Stomach smooth muscle (tissue), 2 donors: ENCODE data around the gene KLHL29.

ENCODE experiments used
- H3K27ac ChIP-seq: one replicate; pipeline ENCODE4 v1.7.0; 2013; ENCODE audit warnings: mild to moderate bottlenecking, low read length, inconsistent platforms
- H3K27me3 ChIP-seq, 2 donors: one replicate each; pipeline ENCODE4 v1.7.0; 2013; ENCODE audit warnings: low read length in 2 of 2; ENCODE audit not compliant: insufficient read depth in 2 of 2, control insufficient read depth in 1 of 2
- H3K36me3 ChIP-seq, 2 donors: one replicate each; pipeline ENCODE4 v1.7.0; 2013; ENCODE audit warnings: low read length in 2 of 2; ENCODE audit not compliant: control insufficient read depth in 2 of 2, insufficient read depth in 2 of 2
- H3K4me1 ChIP-seq: one replicate; pipeline ENCODE4 v1.7.0; 2013; ENCODE audit warnings: low read length; ENCODE audit not compliant: control insufficient read depth, insufficient read depth
- H3K4me3 ChIP-seq, 2 donors: one replicate each; pipeline ENCODE4 v1.7.0; 2013; ENCODE audit warnings: low read length in 2 of 2
- H3K9ac ChIP-seq, 2 donors: one replicate each; pipeline ENCODE4 v1.7.0; 2013; ENCODE audit warnings: low read length in 2 of 2, mild to moderate bottlenecking in 1 of 2
- H3K9me3 ChIP-seq, 2 donors: one replicate each; pipeline ENCODE4 v1.7.0; 2013; ENCODE audit warnings: low read length in 2 of 2; ENCODE audit not compliant: control insufficient read depth in 2 of 2
- donor health status: healthy.
- donor health status: Pancreatic carcinoma.

KLHL29 gene

GRCh38 chr2:23531280-23531679 lies 146.3 kb downstream of the KLHL29 start:
- H3K4me3 ChIP-seq = no peak overlapping the region
- no peaks in the 10 kb centered on the region for H3K9me3 ChIP-seq
- H3K9ac ChIP-seq = no peak overlapping the region
- no peaks in the 10 kb centered on the region for H3K36me3 ChIP-seq
- H3K4me1 ChIP-seq = peaks cover 33% of the 10 kb centered on the region
- H3K27me3 ChIP-seq = no peaks in the 10 kb centered on the region
- H3K27ac ChIP-seq = peak overlapping the region; percentile 84

- Histone ChIP-seq H3K27ac (peak overlapping the region; percentile 84), H3K4me3 (peak overlapping the region; percentile 5 to 65)
These were observed 146.9 kb downstream of the KLHL29 start for GRCh38 chr2:23531881-23532280.

GRCh38 chr2:23532391-23533337 lies 147.7 kb downstream of the KLHL29 start:
- Histone ChIP-seq H3K9ac (peak overlapping the region; percentile 58 to 62), H3K9me3 (no peaks in the 10 kb centered on the region), H3K27me3 (no peaks in the 10 kb centered on the region), H3K4me1 (peaks cover 30% of the 10 kb centered on the region), H3K36me3 (no peaks in the 10 kb centered on the region), H3K4me3 (peak overlapping the region; percentile 5 to 65), H3K27ac (peak overlapping the region; percentile 84)

More at GRCh38 chr2:23531881-23532280, 146.9 kb downstream of the KLHL29 start:
- no peaks in the 10 kb centered on the region for H3K36me3 ChIP-seq
- H3K9me3 ChIP-seq = no peaks in the 10 kb centered on the region
- H3K9ac ChIP-seq = peak overlapping the region; percentile 7 to 62
- no peaks in the 10 kb centered on the region for H3K27me3 ChIP-seq
- peaks cover 30% of the 10 kb centered on the region for H3K4me1 ChIP-seq

- H3K27me3 ChIP-seq = no peaks in the 10 kb centered on the region
- H3K4me3 ChIP-seq = peak overlapping the region; percentile 5 to 65
- peak overlapping the region; percentile 58 to 62 for H3K9ac ChIP-seq
- H3K27ac ChIP-seq = peak overlapping the region; percentile 84
- no peaks in the 10 kb centered on the region for H3K9me3 ChIP-seq
- H3K36me3 ChIP-seq = no peaks in the 10 kb centered on the region
- H3K4me1 ChIP-seq = peaks cover 30% of the 10 kb centered on the region
These were observed 148.3 kb downstream of the KLHL29 start for GRCh38 chr2:23533338-23533695.

GRCh38 chr2:23534771-23535170 lies 149.8 kb downstream of the KLHL29 start:
- H3K27ac ChIP-seq = peak overlapping the region; percentile 24
- no peaks in the 10 kb centered on the region for H3K9me3 ChIP-seq
- H3K4me1 ChIP-seq = peaks cover 30% of the 10 kb centered on the region
- H3K4me3 ChIP-seq = no peak overlapping the region
- H3K36me3 ChIP-seq = no peaks in the 10 kb centered on the region
- H3K27me3 ChIP-seq = no peaks in the 10 kb centered on the region
- no peak overlapping the region for H3K9ac ChIP-seq

GRCh38 chr2:23536326-23536725 lies 151.3 kb downstream of the KLHL29 start:
- H3K27ac ChIP-seq = no peak overlapping the region
- H3K9ac ChIP-seq = peak overlapping the region in 1 of 2 donors; percentile 11
- no peaks in the 10 kb centered on the region for H3K9me3 ChIP-seq
- no peak overlapping the region for H3K4me3 ChIP-seq
- H3K27me3 ChIP-seq = no peaks in the 10 kb centered on the region
- peaks cover 30% of the 10 kb centered on the region for H3K4me1 ChIP-seq
- no peaks in the 10 kb centered on the region for H3K36me3 ChIP-seq

GRCh38 chr2:23537991-23538390 lies 153.0 kb downstream of the KLHL29 start:
- Histone ChIP-seq H3K9ac (no peak overlapping the region), H3K36me3 (no peaks in the 10 kb centered on the region), H3K9me3 (no peaks in the 10 kb centered on the region), H3K4me3 (no peak overlapping the region), H3K4me1 (peaks cover 32% of the 10 kb centered on the region), H3K27ac (no peak overlapping the region), H3K27me3 (no peaks in the 10 kb centered on the region)

- H3K9me3 ChIP-seq = no peaks in the 10 kb centered on the region
- H3K36me3 ChIP-seq = no peaks in the 10 kb centered on the region
- no peak overlapping the region for H3K27ac ChIP-seq
- no peak overlapping the region for H3K4me3 ChIP-seq
- H3K27me3 ChIP-seq = no peaks in the 10 kb centered on the region
- no peak overlapping the region for H3K9ac ChIP-seq
- H3K4me1 ChIP-seq = peaks cover 26% of the 10 kb centered on the region
These were observed 153.6 kb downstream of the KLHL29 start for GRCh38 chr2:23538566-23538965.

- no peaks in the 10 kb centered on the region for H3K9me3 ChIP-seq
- no peak overlapping the region for H3K9ac ChIP-seq
- H3K27ac ChIP-seq = no peak overlapping the region
- no peaks in the 10 kb centered on the region for H3K36me3 ChIP-seq
- H3K4me1 ChIP-seq = peaks cover 33% of the 10 kb centered on the region
- H3K27me3 ChIP-seq = no peaks in the 10 kb centered on the region
- H3K4me3 ChIP-seq = no peak overlapping the region
These were observed 155.9 kb downstream of the KLHL29 start for GRCh38 chr2:23540804-23541360.

- no peaks in the 10 kb centered on the region for H3K36me3 ChIP-seq
- H3K9me3 ChIP-seq = no peaks in the 10 kb centered on the region
- no peak overlapping the region for H3K4me3 ChIP-seq
- H3K9ac ChIP-seq = no peak overlapping the region
- H3K4me1 ChIP-seq = peaks cover 37% of the 10 kb centered on the region
- H3K27me3 ChIP-seq = no peaks in the 10 kb centered on the region
- H3K27ac ChIP-seq = no peak overlapping the region
These were observed 156.7 kb downstream of the KLHL29 start for GRCh38 chr2:23541503-23542229.
